Suprapubic skin (tissue), 4 donors: ENCODE measurements around the gene CTSH. TPM values are rescaled to one million over a fixed set of nuclear protein-coding genes. Genes with fewer than 3 reads are reported as not detected.

Experiments
- DNase-seq, 2 donors: peaks; one replicate each; pipeline ENCODE4 v3.0.0-alpha.2; 2019; ENCODE audit warnings: low spot score in 2 of 2
- H3K27ac ChIP-seq: fragments of 200-600 bp; sonication (generic); one replicate; pipeline ENCODE4 v1.5.1; 2019
- H3K27me3 ChIP-seq: fragments of 200-600 bp; sonication (generic); one replicate; pipeline ENCODE4 v1.5.1; 2019
- H3K36me3 ChIP-seq: fragments of 200-600 bp; sonication (generic); one replicate; pipeline ENCODE4 v1.5.1; 2019
- H3K4me1 ChIP-seq: fragments of 200-600 bp; sonication (generic); one replicate; pipeline ENCODE4 v1.5.1; 2019
- H3K4me3 ChIP-seq: fragments of 200-600 bp; sonication (generic); one replicate; pipeline ENCODE4 v1.5.1; 2019; ENCODE audit warnings: mild to moderate bottlenecking
- H3K9me3 ChIP-seq: fragments of 200-600 bp; sonication (generic); one replicate; pipeline ENCODE4 v1.5.1; 2019
- CTCF ChIP-seq, 2 donors: fragments of 200-600 bp in 1 of 2; fragments of 450-650 bp in 1 of 2; sonication (generic) in 1 of 2; IDR thresholded peaks; one replicate each; pipeline ENCODE4 v1.5.1; 2016 to 2019; ENCODE audit warnings: antibody characterized with exemption in 2 of 2, mild to moderate bottlenecking in 1 of 2, moderate library complexity in 1 of 2
- EP300 ChIP-seq: sonication (generic); formaldehyde crosslinking; IDR thresholded peaks from one replicate; pipeline ENCODE4 v1.6.1; 2017; ENCODE audit warnings: antibody characterized with exemption
- POLR2A ChIP-seq, 2 donors: fragments of 450-650 bp; IDR thresholded peaks; one replicate each; pipeline ENCODE4 v1.6.1; 2017; ENCODE audit warnings: antibody characterized with exemption in 2 of 2, mild to moderate bottlenecking in 2 of 2, moderate library complexity in 2 of 2
- POLR2AphosphoS5 ChIP-seq, 3 donors: sonication (generic); formaldehyde crosslinking; IDR thresholded peaks; one replicate each; pipeline ENCODE4 v1.6.1; 2017; ENCODE audit warnings: antibody characterized with exemption in 3 of 3
- WGBS: methylation state at CpG from one replicate; pipeline ENCODE4 v1.1.5; 2018; 5-methylcytosine and 5-hydroxymethylcytosine counted together
- total RNA-seq, 4 donors: library from RNA; depleted of rRNA; stranded (reverse); fragments of >200 nt; gene quantifications; one replicate each; pipeline ENCODE4 v1.1.0, GENCODE V29; 2016

The CTSH gene
- total RNA-seq, 4 donors from 2014 or later = 98.4 to 308 (median 219) TPM

- Histone ChIP-seq H3K27ac (no peak overlapping the region), H3K9me3 (no peaks in the 10 kb centered on the region), H3K4me1 (peaks cover 51% of the 10 kb centered on the region), H3K27me3 (no peaks in the 10 kb centered on the region), H3K36me3 (peaks cover 27% of the 10 kb centered on the region), H3K4me3 (no peak overlapping the region)
- DNase-seq = no peak
- TF ChIP-seq POLR2A (IDR thresholded peaks at IDR 0.05) = no peak
- TF ChIP-seq CTCF (IDR thresholded peaks at IDR 0.05) = no peak
- TF ChIP-seq POLR2AphosphoS5 (IDR thresholded peaks at IDR 0.05) = no peak
- no peak for TF ChIP-seq EP300
- WGBS = 78% methylated on average over 12 of the region's 12 CpGs
These were observed 11.5 kb downstream of the CTSH start for GRCh38 chr15:78933187-78933822.

DNA sequence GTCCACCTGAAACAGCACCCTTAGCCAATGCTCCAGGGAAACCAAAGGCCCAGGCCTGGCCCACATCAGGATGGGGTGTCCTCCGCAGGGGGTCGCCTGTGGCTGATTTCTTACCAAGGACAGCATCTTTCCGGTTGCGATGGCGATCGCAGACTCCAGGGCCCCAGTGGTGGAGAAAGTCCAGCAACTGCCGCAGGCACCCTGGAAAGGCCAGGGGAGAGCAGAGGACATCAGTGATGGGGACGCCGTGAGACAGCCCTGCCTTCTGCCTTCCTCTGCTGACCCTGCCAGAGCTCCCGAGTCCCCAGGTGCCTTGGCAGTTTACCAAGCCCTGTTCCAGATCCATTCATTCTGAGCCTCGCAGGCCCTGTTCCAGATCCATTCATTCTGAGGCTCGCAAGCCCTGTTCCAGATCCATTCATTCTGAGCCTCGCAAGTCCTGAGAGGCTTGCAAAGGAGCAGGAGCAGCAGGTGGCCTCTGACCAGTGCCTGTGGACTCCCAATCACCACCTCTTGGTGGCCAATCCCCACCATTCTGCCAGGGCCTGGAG is 12.5 kb downstream of the CTSH start:
- no peaks in the 10 kb centered on the region for H3K27me3 ChIP-seq
- TF ChIP-seq POLR2AphosphoS5 (IDR thresholded peaks at IDR 0.05) (no peak), CTCF (IDR thresholded peaks at IDR 0.05) (no peak), POLR2A (IDR thresholded peaks at IDR 0.05) (no peak), EP300 (no peak)
- H3K4me3 ChIP-seq = no peak overlapping the region
- no peaks in the 10 kb centered on the region for H3K9me3 ChIP-seq
- WGBS = 68% methylated on average over 6 of the region's 13 CpGs
- H3K36me3 ChIP-seq = peaks cover 35% of the 10 kb centered on the region
- peaks cover 42% of the 10 kb centered on the region for H3K4me1 ChIP-seq
- H3K27ac ChIP-seq = no peak overlapping the region
- DNase-seq = no peak

DNA sequence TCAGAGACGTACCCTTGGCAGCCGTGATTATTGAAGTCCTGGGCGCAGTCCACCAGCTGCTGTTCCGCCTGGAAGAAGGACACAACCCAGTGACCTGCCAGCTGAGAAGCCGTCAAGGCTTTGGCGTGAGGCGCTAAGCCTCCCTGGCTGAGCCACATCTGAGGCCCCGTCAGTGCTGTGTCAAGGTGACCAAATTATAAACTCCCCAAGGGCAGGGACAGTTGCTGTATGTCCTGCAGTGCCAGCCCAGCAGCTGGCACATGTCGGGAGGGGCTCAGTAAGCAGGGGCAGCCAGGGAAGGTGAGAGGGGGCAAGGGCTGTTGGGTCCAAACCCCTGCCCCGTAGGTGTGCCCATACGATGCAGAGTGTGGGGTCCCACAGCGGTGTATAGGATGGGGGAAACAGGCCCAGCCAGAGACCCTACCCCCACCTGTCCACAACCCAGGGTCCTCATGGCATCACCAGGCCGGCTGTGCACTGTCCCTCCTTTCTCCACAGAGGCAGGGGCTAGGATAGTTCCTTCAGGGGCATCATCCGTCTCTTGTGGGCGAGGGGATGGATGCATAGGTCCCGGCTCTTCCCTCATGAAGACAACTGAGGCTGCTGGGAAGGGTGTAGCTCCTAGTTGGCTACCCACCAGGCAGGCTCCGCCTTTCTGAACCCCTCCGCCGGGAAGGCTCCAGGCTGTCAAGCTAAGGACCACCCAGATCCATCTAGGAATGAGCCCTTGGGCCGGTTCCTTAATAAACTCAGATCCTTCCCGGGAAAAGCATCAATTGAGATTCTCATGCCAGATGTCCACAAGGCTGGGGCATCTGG is 13.2 kb downstream of the CTSH start:
- Histone ChIP-seq H3K27ac (peak overlapping the region; percentile 17), H3K36me3 (peaks cover 41% of the 10 kb centered on the region), H3K27me3 (no peaks in the 10 kb centered on the region), H3K4me3 (no peak overlapping the region), H3K4me1 (peaks cover 38% of the 10 kb centered on the region), H3K9me3 (no peaks in the 10 kb centered on the region)
- no peak for DNase-seq
- TF ChIP-seq CTCF (IDR thresholded peaks at IDR 0.05) (no peak), POLR2A (IDR thresholded peaks at IDR 0.05) (no peak), POLR2AphosphoS5 (IDR thresholded peaks at IDR 0.05) (no peak), EP300 (no peak)
- 84% methylated on average over 14 of the region's 21 CpGs for WGBS

DNA sequence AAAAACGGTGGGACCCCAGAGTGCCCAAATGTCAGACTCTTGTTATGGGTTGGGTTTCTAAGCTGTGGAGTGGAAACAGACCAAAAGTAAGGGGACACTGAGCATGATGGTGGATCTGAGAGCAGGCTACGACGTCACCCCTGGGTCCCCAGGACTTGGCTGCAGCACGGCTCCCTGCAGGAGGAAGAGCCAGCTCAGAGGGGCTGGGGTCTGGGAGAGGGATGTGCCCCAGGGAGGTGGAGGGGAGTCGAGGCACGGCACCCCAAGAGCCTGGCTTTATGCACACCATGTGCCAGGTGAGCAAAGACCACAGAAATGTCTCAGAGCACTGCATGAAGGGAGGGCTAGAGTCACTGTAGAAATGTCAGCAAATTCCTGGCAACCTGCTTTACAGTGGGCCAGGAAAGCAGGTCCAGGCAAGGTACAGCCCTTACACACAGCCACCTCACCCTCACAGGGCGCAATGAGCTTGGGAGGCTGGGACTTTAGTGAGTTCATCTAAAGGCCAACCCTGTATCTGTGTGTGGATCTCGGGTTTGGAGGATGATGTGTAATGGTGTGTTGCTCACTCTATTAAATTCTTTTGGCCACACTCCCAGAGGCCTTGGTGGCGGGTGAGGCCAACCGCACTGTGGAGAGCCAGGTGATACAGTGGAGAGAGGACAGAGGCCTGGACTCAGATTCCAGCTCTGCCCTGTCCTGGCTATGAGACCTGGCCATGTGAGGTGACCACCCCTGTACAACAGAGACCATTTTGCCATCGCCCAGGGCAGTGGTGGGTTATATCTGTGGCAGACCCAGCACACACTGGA is 14.1 kb downstream of the CTSH start:
- no peak for DNase-seq

More for the DNA sequence above, 14.1 kb downstream of the CTSH start:
- Histone ChIP-seq H3K27ac (peak overlapping the region; percentile 17), H3K4me1 (peaks cover 33% of the 10 kb centered on the region), H3K27me3 (no peaks in the 10 kb centered on the region), H3K36me3 (peaks cover 47% of the 10 kb centered on the region), H3K4me3 (no peak overlapping the region), H3K9me3 (no peaks in the 10 kb centered on the region)
- TF ChIP-seq POLR2A (IDR thresholded peaks at IDR 0.05) = no peak
- no peak for TF ChIP-seq CTCF (IDR thresholded peaks at IDR 0.05)
- TF ChIP-seq EP300 = no peak
- no peak for TF ChIP-seq POLR2AphosphoS5 (IDR thresholded peaks at IDR 0.05)
- 59% methylated on average over 9 of the region's 11 CpGs for WGBS
